NT2/D1 (cell line): Measurements from ENCODE around the gene GAK.
A peak's percentile ranks its signal among the peaks of the same experiment; 100 is the strongest.

Experiments used
- DNase-seq: peaks from one replicate; pipeline ENCODE4 v3.0.0-alpha.2; 2011; ENCODE audit warnings: low read depth, low spot score
- H3K27me3 ChIP-seq: 2 replicates; pipeline ENCODE4 v1.6.0; 2011; ENCODE audit warnings: mild to moderate bottlenecking; ENCODE audit not compliant: insufficient read length, insufficient read depth
- H3K36me3 ChIP-seq: 2 replicates; pipeline ENCODE4 v1.6.1; 2011; ENCODE audit warnings: mild to moderate bottlenecking, low read length, mixed read lengths; ENCODE audit not compliant: insufficient read depth, insufficient read length
- H3K4me1 ChIP-seq: 2 replicates; pipeline ENCODE4 v1.5.1; 2011; ENCODE audit not compliant: insufficient read depth, insufficient read length
- H3K4me3 ChIP-seq: 2 replicates; pipeline ENCODE4 v1.5.1; 2011; ENCODE audit warnings: low read depth; ENCODE audit not compliant: insufficient read length
- H3K9ac ChIP-seq: 2 replicates; pipeline ENCODE4 v1.6.0; 2011; ENCODE audit warnings: low read depth; ENCODE audit not compliant: insufficient read length
- H3K9me3 ChIP-seq: 2 replicates; pipeline ENCODE4 v1.5.1; 2011; ENCODE audit warnings: mild to moderate bottlenecking, low read length; ENCODE audit not compliant: insufficient read depth
- SUZ12 ChIP-seq: IDR thresholded peaks from 2 replicates; pipeline ENCODE4 v1.6.1; 2011; ENCODE audit not compliant: insufficient read length, insufficient read depth; ENCODE audit errors: extremely low read depth
- YY1 ChIP-seq: IDR thresholded peaks from 2 replicates; pipeline ENCODE4 v1.6.1; 2011; ENCODE audit not compliant: insufficient read length, insufficient read depth
- ZNF274 ChIP-seq: IDR thresholded peaks from 2 replicates; pipeline ENCODE4 v1.6.1; 2011; ENCODE audit warnings: mild to moderate bottlenecking, low read depth, low read length

The GAK gene

GRCh38 chr4:949656-950055 lies 17.5 kb upstream of the GAK start:
- Histone ChIP-seq H3K9ac (no peak overlapping the region), H3K4me3 (no peak overlapping the region), H3K36me3 (peaks cover 5% of the 10 kb centered on the region), H3K27me3 (no peaks in the 10 kb centered on the region), H3K9me3 (no peaks in the 10 kb centered on the region), H3K4me1 (peaks cover 32% of the 10 kb centered on the region)
- no peak for DNase-seq
- TF ChIP-seq YY1 (no peak), ZNF274 (no peak), SUZ12 (no peak)

- Histone ChIP-seq H3K9ac (no peak overlapping the region), H3K4me1 (peaks cover 32% of the 10 kb centered on the region), H3K27me3 (no peaks in the 10 kb centered on the region), H3K9me3 (no peaks in the 10 kb centered on the region), H3K36me3 (peaks cover 5% of the 10 kb centered on the region), H3K4me3 (no peak overlapping the region)
- DNase-seq = no peak
- TF ChIP-seq YY1 (no peak), SUZ12 (no peak), ZNF274 (no peak)
These were observed 16.8 kb upstream of the GAK start for GRCh38 chr4:948936-949300.

DNA sequence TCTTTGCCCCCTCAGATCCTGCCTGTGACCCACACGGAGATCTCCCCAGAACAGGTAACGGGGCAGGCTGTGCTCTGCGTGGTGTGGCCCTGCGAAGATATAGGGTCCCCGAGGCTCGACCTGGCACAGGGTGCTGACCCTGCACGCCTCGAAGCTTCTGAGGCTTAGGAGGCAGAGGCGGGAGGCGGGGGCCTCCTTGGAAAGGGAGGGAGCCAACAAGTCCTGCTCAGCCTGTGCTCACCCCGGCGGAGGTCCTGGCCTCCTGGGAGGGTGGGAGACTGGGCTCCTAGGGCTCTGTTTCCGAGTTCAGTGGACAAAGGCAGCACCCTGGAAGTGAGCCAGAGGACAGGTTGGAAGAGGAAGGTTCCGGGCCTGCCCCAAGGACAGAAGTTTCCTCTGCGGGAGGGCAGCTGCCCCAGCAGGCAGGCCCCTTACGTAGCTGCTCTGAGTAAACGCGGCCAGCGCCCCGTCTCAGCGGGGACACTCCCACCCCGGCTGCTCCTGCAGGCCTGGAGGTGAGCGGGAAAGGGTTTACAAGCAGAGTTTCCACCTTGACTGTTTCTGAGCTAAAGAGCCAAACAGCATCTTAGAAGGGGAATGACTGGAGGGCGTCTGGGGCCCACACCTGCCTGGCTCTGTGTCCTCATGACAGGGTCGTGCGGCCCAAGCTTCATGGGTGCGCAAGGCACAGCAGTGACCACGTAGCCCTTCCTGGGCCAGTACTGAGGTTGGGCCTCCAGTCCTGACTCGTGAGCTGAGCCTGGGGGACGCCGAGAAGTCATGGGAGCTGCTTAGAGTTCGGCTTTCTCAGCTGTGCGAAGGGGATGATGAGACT lies 16.2 kb upstream of the GAK start:
- Histone ChIP-seq H3K9me3 (no peaks in the 10 kb centered on the region), H3K36me3 (peaks cover 4% of the 10 kb centered on the region), H3K4me1 (peaks cover 32% of the 10 kb centered on the region), H3K9ac (peak overlapping the region; percentile 58), H3K27me3 (no peaks in the 10 kb centered on the region), H3K4me3 (no peak overlapping the region)
- TF ChIP-seq SUZ12 (no peak), YY1 (no peak), ZNF274 (no peak)
- no peak for DNase-seq

- Histone ChIP-seq H3K4me3 (no peak overlapping the region), H3K27me3 (no peaks in the 10 kb centered on the region), H3K9ac (peak overlapping the region; percentile 58), H3K9me3 (no peaks in the 10 kb centered on the region), H3K4me1 (peaks cover 32% of the 10 kb centered on the region), H3K36me3 (no peaks in the 10 kb centered on the region)
- DNase-seq = no peak
- no peak for TF ChIP-seq YY1
- TF ChIP-seq ZNF274 = no peak
- TF ChIP-seq SUZ12 = no peak
These were observed 15.4 kb upstream of the GAK start for GRCh38 chr4:947491-947971.

DNA sequence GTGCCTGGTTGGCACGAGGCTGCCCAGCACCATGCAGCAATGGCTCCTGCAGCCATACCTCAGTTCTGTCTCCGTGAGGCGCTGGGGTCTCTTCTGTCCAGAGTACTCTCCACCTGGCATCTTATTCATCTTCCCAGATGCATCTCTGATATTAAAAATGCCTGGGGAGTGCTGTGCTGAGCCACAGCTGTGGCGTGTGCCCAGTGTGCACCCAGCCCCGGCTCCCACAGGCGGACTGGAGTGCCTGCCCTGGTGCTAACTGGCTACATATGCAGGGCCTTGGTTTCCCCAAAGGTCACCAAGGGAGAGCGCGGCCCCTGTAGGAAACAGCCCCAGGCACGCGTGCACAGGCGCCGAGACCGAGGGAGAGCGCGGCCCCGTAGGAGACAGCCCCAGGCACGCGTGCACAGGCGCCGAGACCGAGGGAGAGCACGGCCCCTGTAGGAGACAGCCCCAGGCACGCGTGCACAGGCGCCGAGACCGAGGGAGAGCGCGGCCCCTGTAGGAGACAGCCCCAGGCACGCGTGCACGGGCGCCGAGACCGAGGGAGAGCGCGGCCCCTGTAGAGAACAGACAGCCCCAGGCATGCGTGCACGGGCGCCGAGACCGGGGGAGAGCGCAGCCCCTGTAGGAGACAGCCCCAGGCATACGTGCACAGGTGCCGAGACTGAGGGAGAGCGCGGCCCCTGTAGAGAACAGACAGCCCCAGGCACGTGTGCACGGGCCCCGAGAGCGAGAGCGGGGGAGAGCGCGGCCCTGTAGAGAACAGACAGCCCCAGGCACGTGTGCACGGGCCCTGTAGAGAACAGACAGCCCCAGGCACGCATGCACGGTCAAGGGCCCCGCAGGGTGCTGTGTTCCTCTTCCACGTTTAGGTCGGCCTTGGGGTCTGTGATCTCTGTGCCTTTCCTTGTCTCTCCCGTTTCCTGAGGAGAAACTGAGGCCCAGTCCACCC lies 14.7 kb upstream of the GAK start:
- peaks cover 32% of the 10 kb centered on the region for H3K4me1 ChIP-seq
- no peaks in the 10 kb centered on the region for H3K27me3 ChIP-seq
- H3K9me3 ChIP-seq = no peaks in the 10 kb centered on the region
- H3K9ac ChIP-seq = no peak overlapping the region
- H3K36me3 ChIP-seq = no peaks in the 10 kb centered on the region
- H3K4me3 ChIP-seq = no peak overlapping the region
- no peak for DNase-seq
- no peak for TF ChIP-seq ZNF274
- no peak for TF ChIP-seq SUZ12
- no peak for TF ChIP-seq YY1

GRCh38 chr4:946103-946450 lies 14.0 kb upstream of the GAK start:
- TF ChIP-seq YY1 (no peak), SUZ12 (no peak), ZNF274 (no peak)
- H3K36me3 ChIP-seq = no peaks in the 10 kb centered on the region
- no peaks in the 10 kb centered on the region for H3K27me3 ChIP-seq
- H3K9me3 ChIP-seq = no peaks in the 10 kb centered on the region
- H3K9ac ChIP-seq = peak overlapping the region; percentile 27
- DNase-seq = no peak
- H3K4me1 ChIP-seq = peaks cover 26% of the 10 kb centered on the region
- H3K4me3 ChIP-seq = no peak overlapping the region
